Esophagus squamous epithelium (tissue), 4 donors: ENCODE measurements around the gene LDLRAD4.

Experiments
- POLR2A ChIP-seq, 4 donors: fragments of 450-650 bp; IDR thresholded peaks; one replicate each; pipeline ENCODE4 v1.6.1; 2017; ENCODE audit warnings: antibody characterized with exemption in 4 of 4, mild to moderate bottlenecking in 4 of 4, moderate library complexity in 3 of 4
- TF ChIP-seq, protein P1 (sequence below), 6 experiments: fragments of 450-650 bp in 4 of 6; fragments of 200-600 bp in 2 of 6; sonication (generic) in 2 of 6; IDR thresholded peaks; one replicate each; pipeline ENCODE4 v1.5.1; 2016 to 2019; ENCODE audit warnings: antibody characterized with exemption in 6 of 6, mild to moderate bottlenecking in 4 of 6, moderate library complexity in 4 of 6

DNA sequence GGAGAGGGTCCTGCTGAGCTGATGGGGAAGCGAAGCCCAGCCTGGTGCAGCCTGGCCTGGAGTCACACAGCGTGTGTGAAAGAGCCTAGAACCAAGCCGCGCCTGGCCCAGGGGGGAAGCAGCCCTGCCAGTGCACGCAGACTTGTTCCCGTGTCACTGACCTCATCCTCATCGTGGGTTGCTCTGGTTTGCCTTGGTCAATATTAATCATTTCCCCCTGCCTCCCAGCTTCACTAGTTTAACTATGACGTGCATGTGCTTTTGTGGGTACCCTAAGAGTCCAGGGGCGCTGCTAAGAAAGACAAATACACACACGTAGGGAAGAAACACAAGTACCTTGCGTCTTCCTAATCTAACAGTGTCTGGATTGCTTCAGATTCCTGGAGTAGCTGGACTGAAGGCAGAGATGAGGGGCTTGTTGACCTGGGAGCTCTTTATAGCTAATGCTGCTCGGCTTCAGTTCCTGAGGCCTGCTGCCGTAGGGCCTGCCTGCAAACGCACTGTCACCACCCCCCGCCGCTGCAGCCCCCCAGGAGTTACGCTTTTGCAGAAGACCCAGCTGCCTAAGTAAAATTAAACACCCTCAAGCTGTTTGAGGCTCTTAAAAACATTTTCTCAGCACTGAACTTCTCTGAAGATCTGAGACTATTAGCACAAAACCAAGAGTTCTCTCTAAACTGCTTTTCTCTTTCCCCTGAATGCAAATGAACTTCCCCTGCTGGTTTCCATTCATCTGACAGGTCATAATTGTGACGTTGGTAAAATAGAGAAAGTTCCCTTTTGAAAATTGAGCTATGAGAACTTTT lies 348.6 kb downstream of the LDLRAD4 start:
- TF ChIP-seq, protein P1, sequence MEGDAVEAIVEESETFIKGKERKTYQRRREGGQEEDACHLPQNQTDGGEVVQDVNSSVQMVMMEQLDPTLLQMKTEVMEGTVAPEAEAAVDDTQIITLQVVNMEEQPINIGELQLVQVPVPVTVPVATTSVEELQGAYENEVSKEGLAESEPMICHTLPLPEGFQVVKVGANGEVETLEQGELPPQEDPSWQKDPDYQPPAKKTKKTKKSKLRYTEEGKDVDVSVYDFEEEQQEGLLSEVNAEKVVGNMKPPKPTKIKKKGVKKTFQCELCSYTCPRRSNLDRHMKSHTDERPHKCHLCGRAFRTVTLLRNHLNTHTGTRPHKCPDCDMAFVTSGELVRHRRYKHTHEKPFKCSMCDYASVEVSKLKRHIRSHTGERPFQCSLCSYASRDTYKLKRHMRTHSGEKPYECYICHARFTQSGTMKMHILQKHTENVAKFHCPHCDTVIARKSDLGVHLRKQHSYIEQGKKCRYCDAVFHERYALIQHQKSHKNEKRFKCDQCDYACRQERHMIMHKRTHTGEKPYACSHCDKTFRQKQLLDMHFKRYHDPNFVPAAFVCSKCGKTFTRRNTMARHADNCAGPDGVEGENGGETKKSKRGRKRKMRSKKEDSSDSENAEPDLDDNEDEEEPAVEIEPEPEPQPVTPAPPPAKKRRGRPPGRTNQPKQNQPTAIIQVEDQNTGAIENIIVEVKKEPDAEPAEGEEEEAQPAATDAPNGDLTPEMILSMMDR (IDR thresholded peaks at IDR 0.05): no peak
- TF ChIP-seq POLR2A (IDR thresholded peaks at IDR 0.05): no peak
